SK-N-SH treated with all-trans-retinoic acid at 6 μM for 48 hours (cell line): Measurements from ENCODE around the gene NADSYN1.

Experiments used
- ARNTL ChIP-seq: fragments of 450-650 bp; formaldehyde crosslinking; IDR thresholded peaks from 2 replicates; pipeline ENCODE4 v1.5.0; 2020; ENCODE audit warnings: low read depth, mild to moderate bottlenecking, moderate library complexity, borderline replicate concordance
- BACH2 ChIP-seq: fragments of 250-450 bp; sonication (Bioruptor Pico); IDR thresholded peaks from 2 replicates; pipeline ENCODE4 v1.9.0; 2021; ENCODE audit warnings: mild to moderate bottlenecking, borderline replicate concordance
- ISL1 ChIP-seq: fragments of 250-450 bp; sonication (Bioruptor Pico); IDR thresholded peaks from 2 replicates; pipeline ENCODE4 v2.1.2; 2022; ENCODE audit warnings: mild to moderate bottlenecking, moderate library complexity
- RARB ChIP-seq: fragments of 250-450 bp; sonication (Bioruptor Pico); IDR thresholded peaks from 2 replicates; pipeline ENCODE4 v1.8.0; 2021; ENCODE audit warnings: mild to moderate bottlenecking, moderate library complexity
- TOX ChIP-seq: fragments of 250-450 bp; sonication (Bioruptor Pico); IDR thresholded peaks from 2 replicates; pipeline ENCODE4 v1.8.0; 2021; ENCODE audit warnings: mild to moderate bottlenecking, moderate library complexity, borderline replicate concordance
- ZFP3 ChIP-seq: fragments of 250-450 bp; sonication (Bioruptor Pico); IDR thresholded peaks from 2 replicates; pipeline ENCODE4 v1.5.0; 2020; ENCODE audit warnings: mild to moderate bottlenecking, moderate library complexity
- ZFP30 ChIP-seq: fragments of 450-650 bp; formaldehyde crosslinking; IDR thresholded peaks from 2 replicates; pipeline ENCODE4 v1.5.0; 2022; ENCODE audit warnings: mild to moderate bottlenecking, moderate library complexity
- ZNF565 ChIP-seq: fragments of 450-650 bp; formaldehyde crosslinking; conservative IDR thresholded peaks from 2 replicates; pipeline ENCODE4 v1.5.0; 2020; ENCODE audit warnings: low read depth, mild to moderate bottlenecking, moderate library complexity
- ZNF70 ChIP-seq: fragments of 450-650 bp; formaldehyde crosslinking; IDR thresholded peaks from 2 replicates; pipeline ENCODE4 v1.5.0; 2020; ENCODE audit warnings: mild to moderate bottlenecking, moderate library complexity
- TF ChIP-seq, protein P1 (sequence below): fragments of 250-450 bp; sonication (Bioruptor Pico); IDR thresholded peaks from 2 replicates; pipeline ENCODE4 v1.5.0; 2020; ENCODE audit warnings: mild to moderate bottlenecking, moderate library complexity

DNA sequence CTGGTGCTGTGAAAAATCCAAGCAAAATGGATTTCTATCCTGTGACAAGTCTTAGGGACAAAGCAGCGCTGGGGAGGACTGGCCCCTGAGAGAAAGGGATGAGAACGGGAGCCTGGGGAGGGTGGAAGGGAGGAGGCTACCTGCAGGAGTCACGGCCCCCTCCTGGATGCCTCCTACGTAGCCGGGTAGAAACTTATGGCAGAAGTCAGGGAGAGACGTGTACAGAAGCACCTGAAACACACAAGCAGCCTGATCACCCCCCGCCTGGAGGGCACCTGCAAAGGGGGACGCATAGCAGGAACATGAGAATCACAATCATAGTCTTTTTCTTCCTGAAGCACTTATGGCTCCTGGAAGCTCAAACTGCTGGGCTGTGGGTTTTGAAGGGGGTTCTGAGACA is 10.9 kb upstream of the NADSYN1 start:
- TF ChIP-seq ISL1 (CRISPR knock-in tag) (no peak), ZFP3 (CRISPR knock-in tag) (no peak), TOX (CRISPR knock-in tag) (no peak), ARNTL (no peak), RARB (CRISPR knock-in tag) (no peak), ZFP30 (CRISPR knock-in tag) (no peak), BACH2 (CRISPR knock-in tag) (no peak), ZNF565 (CRISPR knock-in tag) (no peak), ZNF70 (CRISPR knock-in tag) (no peak)
- TF ChIP-seq, protein P1, sequence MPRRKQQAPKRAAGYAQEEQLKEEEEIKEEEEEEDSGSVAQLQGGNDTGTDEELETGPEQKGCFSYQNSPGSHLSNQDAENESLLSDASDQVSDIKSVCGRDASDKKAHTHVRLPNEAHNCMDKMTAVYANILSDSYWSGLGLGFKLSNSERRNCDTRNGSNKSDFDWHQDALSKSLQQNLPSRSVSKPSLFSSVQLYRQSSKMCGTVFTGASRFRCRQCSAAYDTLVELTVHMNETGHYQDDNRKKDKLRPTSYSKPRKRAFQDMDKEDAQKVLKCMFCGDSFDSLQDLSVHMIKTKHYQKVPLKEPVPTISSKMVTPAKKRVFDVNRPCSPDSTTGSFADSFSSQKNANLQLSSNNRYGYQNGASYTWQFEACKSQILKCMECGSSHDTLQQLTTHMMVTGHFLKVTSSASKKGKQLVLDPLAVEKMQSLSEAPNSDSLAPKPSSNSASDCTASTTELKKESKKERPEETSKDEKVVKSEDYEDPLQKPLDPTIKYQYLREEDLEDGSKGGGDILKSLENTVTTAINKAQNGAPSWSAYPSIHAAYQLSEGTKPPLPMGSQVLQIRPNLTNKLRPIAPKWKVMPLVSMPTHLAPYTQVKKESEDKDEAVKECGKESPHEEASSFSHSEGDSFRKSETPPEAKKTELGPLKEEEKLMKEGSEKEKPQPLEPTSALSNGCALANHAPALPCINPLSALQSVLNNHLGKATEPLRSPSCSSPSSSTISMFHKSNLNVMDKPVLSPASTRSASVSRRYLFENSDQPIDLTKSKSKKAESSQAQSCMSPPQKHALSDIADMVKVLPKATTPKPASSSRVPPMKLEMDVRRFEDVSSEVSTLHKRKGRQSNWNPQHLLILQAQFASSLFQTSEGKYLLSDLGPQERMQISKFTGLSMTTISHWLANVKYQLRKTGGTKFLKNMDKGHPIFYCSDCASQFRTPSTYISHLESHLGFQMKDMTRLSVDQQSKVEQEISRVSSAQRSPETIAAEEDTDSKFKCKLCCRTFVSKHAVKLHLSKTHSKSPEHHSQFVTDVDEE (CRISPR knock-in tag) = no peak
